ENCODE results near the gene NOS2.

Gene NOS2

GRCh38 chr17:27818401-27819105 lies 18.2 kb upstream of the NOS2 start:
- no peak for DNase-seq

GRCh38 chr17:27817731-27818130 lies 17.4 kb upstream of the NOS2 start:
- peak in 1 of 4 experiments; percentile 5 for DNase-seq

- no peak for DNase-seq
Measured at GRCh38 chr17:27816946-27817345, 16.6 kb upstream of the NOS2 start.

- no peak for DNase-seq
Measured at GRCh38 chr17:27811961-27812360, 11.6 kb upstream of the NOS2 start.

- peak in 1 of 4 experiments; percentile 5 for DNase-seq
Measured at GRCh38 chr17:27810902-27811557, 10.7 kb upstream of the NOS2 start.

- DNase-seq = peak in 1 of 4 experiments; percentile 6
Measured at GRCh38 chr17:27810211-27810901, 10.0 kb upstream of the NOS2 start.

- no peak for DNase-seq
Measured at GRCh38 chr17:27809555-27809954, 9.2 kb upstream of the NOS2 start.

- no peak for DNase-seq
Measured at GRCh38 chr17:27808628-27809027, 8.3 kb upstream of the NOS2 start.

- DNase-seq = no peak
Measured at GRCh38 chr17:27807567-27808470, 7.5 kb upstream of the NOS2 start.

- peak; percentile 85 to 86 (median 86) for DNase-seq
Measured at GRCh38 chr17:27805520-27806146, 5.3 kb upstream of the NOS2 start.

- DNase-seq = no peak
Measured at GRCh38 chr17:27804113-27804512, 3.8 kb upstream of the NOS2 start.

GRCh38 chr17:27802962-27803680 lies 2.8 kb upstream of the NOS2 start:
- DNase-seq = no peak

GRCh38 chr17:27802033-27802432 lies 1.7 kb upstream of the NOS2 start:
- no peak for DNase-seq

- no peak for DNase-seq
Measured at GRCh38 chr17:27798376-27798775, 2.0 kb downstream of the NOS2 start.

- no peak for DNase-seq
Measured at GRCh38 chr17:27797390-27798091, 2.8 kb downstream of the NOS2 start.

- no peak for DNase-seq
Measured at GRCh38 chr17:27793906-27794569, 6.3 kb downstream of the NOS2 start.

- DNase-seq = peak in 1 of 4 experiments; percentile 12
Measured at GRCh38 chr17:27793168-27793905, 7.0 kb downstream of the NOS2 start.

GRCh38 chr17:27792095-27792494 lies 8.2 kb downstream of the NOS2 start:
- no peak for DNase-seq

GRCh38 chr17:27788919-27789318 lies 11.4 kb downstream of the NOS2 start:
- no peak for DNase-seq
